ENCODE measurements around the gene PRKD2. TPM values are rescaled to one million over a fixed set of nuclear protein-coding genes. Genes with fewer than 3 reads are reported as not detected.

The PRKD2 gene
- total and polyA plus RNA-seq, 2 of the 8 experiments (the other 6 are each of a cell fraction or from before 2014, with no cell fraction given), result 24.4 to 63.8 TPM

- H4K20me1 ChIP-seq (replicated peaks in 1 of 2; ENCODE audit: control insufficient read depth in 1 of 2, insufficient read depth in 2 of 2, low read length in 2 of 2), result peaks cover 23 to 46% of the 10 kb centered on the region in 2 experiments
- no peak for FAIRE-seq
- H2BK5ac ChIP-seq (ENCODE audit: low read depth, low read length), result no peak overlapping the region
- WGBS, 2 experiments (ENCODE audit: extremely low coverage in 1 of 2, insufficient coverage in 1 of 2, insufficient read length in 1 of 2, insufficient replicate concordance in 2 of 2, low coverage in 1 of 2, low lambda C conversion rate in 2 of 2, missing lambda C conversion rate in 1 of 2), result 93% methylated on average over 10 of the region's 10 CpGs; no CpG with 5 or more reads in 1 of the 2 experiments
- peaks cover 35 to 78% (median 65%) of the 10 kb centered on the region in 4 experiments for H3K36me3 ChIP-seq (ENCODE audit: control insufficient read depth in 2 of 4, insufficient read depth in 4 of 4, low read length in 3 of 4)
- H3K9ac ChIP-seq (replicated peaks in 1 of 4; ENCODE audit: extremely low read depth in 1 of 4, low read depth in 3 of 4, low read length in 3 of 4), result no peak overlapping the region
- peak overlapping the region; percentile 32; the same call in 1 of the 2 replicates for H3K27ac ChIP-seq (ENCODE audit: low read depth, low read length)
- H2BK15ac ChIP-seq (ENCODE audit: low read length), result no peak overlapping the region
- H3K18ac ChIP-seq (ENCODE audit: extremely low read depth, low read length), result no peak overlapping the region
- no peak overlapping the region for H3K4me3 ChIP-seq (ENCODE audit: extremely low read depth in 1 of 4, insufficient read depth in 2 of 4, low read depth in 3 of 4, low read length in 4 of 4)
- no peak overlapping the region for H3K56ac ChIP-seq (replicated peaks; ENCODE audit: insufficient read length, low read depth, low read length)
- no peak overlapping the region for H3K23ac ChIP-seq (ENCODE audit: insufficient read length)
- H3K23me2 ChIP-seq (ENCODE audit: low read depth, low read length), result no peaks in the 10 kb centered on the region
- no peak overlapping the region for H2BK12ac ChIP-seq (ENCODE audit: low read depth, low read length)
- H3K4me1 ChIP-seq (replicated peaks in 1 of 4; ENCODE audit: control insufficient read depth in 3 of 4, insufficient read depth in 4 of 4, low read length in 3 of 4), result peaks cover 0 to 3% (median 0%) of the 10 kb centered on the region in 4 experiments; a peak in 4 of 7 replicates
- H3K14ac ChIP-seq (ENCODE audit: insufficient read length), result no peak overlapping the region
- H2AK5ac ChIP-seq (ENCODE audit: low read depth, low read length), result no peak overlapping the region
- no peak overlapping the region for H4K5ac ChIP-seq (ENCODE audit: insufficient read length, low read depth, low read length)
- POLR2A ChIA-PET (ENCODE audit: partially characterized antibody), result interaction anchor here (1.1 kb wide), 1 partner anchor 16 kb away, joined by 3 read pairs; no protein-coding TSS in a partner anchor
- DNase-seq (ENCODE audit: low read depth in 1 of 2, low spot score in 2 of 2), result no peak
- H2BK120ac ChIP-seq (replicated peaks; ENCODE audit: low read depth, low read length), result no peak overlapping the region
- CTCF ChIA-PET (ENCODE audit: partially characterized antibody), result interaction anchor here (1.0 to 15.8 kb wide), 4 partner anchors 14 to 24 kb away, joined by 4 to 188 read pairs (median 47); no protein-coding TSS in a partner anchor
- no peaks in the 10 kb centered on the region for H3K9me3 ChIP-seq (ENCODE audit: insufficient read depth in 2 of 2, low read depth in 1 of 2, low read length in 1 of 2)
- peaks cover 0 to 9% of the 10 kb centered on the region in 2 experiments; a peak in 1 of 4 replicates for H3K79me2 ChIP-seq (ENCODE audit: control insufficient read depth in 1 of 2, insufficient read depth in 2 of 2, low read length in 2 of 2)
- no peak for TF ChIP-seq NANOG (IDR thresholded peaks at IDR 0.05; ENCODE audit: insufficient read depth, low read depth, low read length, poor library complexity, severe bottlenecking)
- no peak overlapping the region for H2AFZ ChIP-seq (ENCODE audit: low read length)
- H2BK20ac ChIP-seq (ENCODE audit: low read length), result no peak overlapping the region
- H3K4ac ChIP-seq (replicated peaks; ENCODE audit: insufficient read length, low read depth, low read length), result no peak overlapping the region
- peaks cover 8% of the 10 kb centered on the region for H3K79me1 ChIP-seq (ENCODE audit: low read depth, low read length)
- no peaks in the 10 kb centered on the region for H3K27me3 ChIP-seq (replicated peaks in 1 of 4; ENCODE audit: control insufficient read depth in 3 of 4, extremely low read depth in 1 of 4, insufficient read depth in 3 of 4, low read length in 3 of 4)
- no peak overlapping the region for H4K91ac ChIP-seq (replicated peaks; ENCODE audit: insufficient read length, low read length)
- no peak overlapping the region for H3K4me2 ChIP-seq (ENCODE audit: insufficient read depth in 1 of 2, low read depth in 2 of 2, low read length in 2 of 2)
- H4K8ac ChIP-seq (ENCODE audit: extremely low read depth, insufficient read depth, low read length), result no peak overlapping the region
Measured at GRCh38 chr19:46726551-46726950, 9.6 kb upstream of the PRKD2 start.

Data from H1 (cell line).